ENCODE results near the gene CCDC82. TPM values are rescaled to one million over a fixed set of nuclear protein-coding genes. Genes with fewer than 3 reads are reported as not detected.

The CCDC82 gene
- total and polyA plus RNA-seq, 2 donors (not counting 1 experiment from before 2014, with no cell fraction given) = 12.9 to 34.1 TPM

GRCh38 chr11:96313163-96313562, 76.5 kb downstream of the CCDC82 start:
- H3K9ac ChIP-seq (ENCODE audit: low read length) = no peak overlapping the region
- H3K27me3 ChIP-seq (replicated peaks in 1 of 4; ENCODE audit: control extremely low read depth in 1 of 4, control insufficient read depth in 3 of 4, insufficient read depth in 4 of 4, low read length in 3 of 4) = no peaks in the 10 kb centered on the region
- CTCF ChIA-PET = no interaction called here

GRCh38 chr11:96311120-96311568, 78.6 kb downstream of the CCDC82 start:
- DNase-seq = no peak
- Histone ChIP-seq H3K9ac (ENCODE audit: low read length) (no peak overlapping the region), H3K36me3 (replicated peaks in 1 of 2; ENCODE audit: control extremely low read depth in 1 of 2, control insufficient read depth in 1 of 2, extremely low read depth in 1 of 2, insufficient read depth in 2 of 2, low read length in 1 of 2) (peaks cover 0 to 5% of the 10 kb centered on the region in 2 experiments), H3K79me2 (ENCODE audit: control insufficient read depth, insufficient read depth, low read length) (peaks cover 46% of the 10 kb centered on the region), H3K4me2 (replicated peaks; ENCODE audit: low read depth, low read length, poor library complexity, severe bottlenecking) (no peak overlapping the region), H2AFZ (ENCODE audit: insufficient read depth, low read depth, low read length, poor library complexity, severe bottlenecking) (no peak overlapping the region), H4K20me1 (ENCODE audit: control insufficient read depth, insufficient read depth, low read length, poor library complexity, severe bottlenecking) (peaks cover 8% of the 10 kb centered on the region), H3K4me3 (ENCODE audit: control extremely low read depth in 1 of 5, extremely low read depth in 1 of 5, insufficient read depth in 1 of 5, low read depth in 2 of 5, low read length in 4 of 5) (no peak overlapping the region), H3K9me3 (ENCODE audit: control extremely low read depth in 1 of 3, control insufficient read depth in 2 of 3, insufficient read depth in 1 of 3, low read length in 2 of 3) (no peaks in the 10 kb centered on the region), H3K27ac (ENCODE audit: low read length in 2 of 2) (no peak overlapping the region), H3K4me1 (ENCODE audit: control insufficient read depth in 2 of 2, insufficient read depth in 2 of 2, low read length in 2 of 2) (peaks cover 11 to 12% of the 10 kb centered on the region in 2 donors), H3K27me3 (replicated peaks in 1 of 4; ENCODE audit: control extremely low read depth in 1 of 4, control insufficient read depth in 3 of 4, insufficient read depth in 4 of 4, low read length in 3 of 4) (no peaks in the 10 kb centered on the region)
- H3K27me3 Mint-ChIP-seq = no peaks in the 10 kb centered on the region
- ChIA-PET CTCF (interaction anchor here (1.1 to 6.6 kb wide), 2 partner anchors 28 to 31 kb away, joined by 3 to 40 read pairs; partner anchors contain the start of gene MAML2), POLR2A (no interaction called here)
- ATAC-seq (ENCODE audit: low read depth) = no peak
- no peak overlapping the region for H3K4me3 Mint-ChIP-seq
- TF ChIP-seq EZH2 (IDR thresholded peaks at IDR 0.05; ENCODE audit: borderline replicate concordance, insufficient read depth, low read depth, low read length, poor library complexity, severe bottlenecking) (no peak), CTCF (IDR thresholded peaks at IDR 0.05) (no peak)
- intact Hi-C loops (cut with micrococcal nuclease) = no loop called here
- H3K4me1 Mint-ChIP-seq = peaks cover 54% of the 10 kb centered on the region
- no peak overlapping the region for H3K27ac Mint-ChIP-seq
- no peaks in the 10 kb centered on the region for H3K9me3 Mint-ChIP-seq (ENCODE audit: insufficient read depth)
- WGBS (ENCODE audit: insufficient coverage) = 100% methylated on average over 1 of the region's 2 CpGs

More at GRCh38 chr11:96313163-96313562, 76.5 kb downstream of the CCDC82 start:
- POLR2A ChIA-PET = no interaction called here
- H4K20me1 ChIP-seq (ENCODE audit: control insufficient read depth, insufficient read depth, low read length, poor library complexity, severe bottlenecking) = peaks cover 8% of the 10 kb centered on the region
- peaks cover 3 to 7% of the 10 kb centered on the region in 2 experiments for H3K36me3 ChIP-seq (replicated peaks in 1 of 2; ENCODE audit: control extremely low read depth in 1 of 2, control insufficient read depth in 1 of 2, extremely low read depth in 1 of 2, insufficient read depth in 2 of 2, low read length in 1 of 2)
- 95% methylated on average over 6 of the region's 6 CpGs for WGBS (ENCODE audit: insufficient coverage)
- Mint-ChIP-seq H3K27me3 (no peaks in the 10 kb centered on the region), H3K4me3 (no peak overlapping the region), H3K27ac (no peak overlapping the region), H3K4me1 (peaks cover 53% of the 10 kb centered on the region), H3K9me3 (ENCODE audit: insufficient read depth) (no peaks in the 10 kb centered on the region)
- ATAC-seq (ENCODE audit: low read depth) (no peak), DNase-seq (no peak)
- H3K4me2 ChIP-seq (replicated peaks; ENCODE audit: low read depth, low read length, poor library complexity, severe bottlenecking) = no peak overlapping the region
- intact Hi-C loops (cut with micrococcal nuclease) = no loop called here
- H3K4me1 ChIP-seq (ENCODE audit: control insufficient read depth in 2 of 2, insufficient read depth in 2 of 2, low read length in 2 of 2) = peaks cover 11 to 12% of the 10 kb centered on the region in 2 donors
- no peak overlapping the region for H2AFZ ChIP-seq (ENCODE audit: insufficient read depth, low read depth, low read length, poor library complexity, severe bottlenecking)
- peaks cover 49% of the 10 kb centered on the region for H3K79me2 ChIP-seq (ENCODE audit: control insufficient read depth, insufficient read depth, low read length)
- H3K9me3 ChIP-seq (ENCODE audit: control extremely low read depth in 1 of 3, control insufficient read depth in 2 of 3, insufficient read depth in 1 of 3, low read length in 2 of 3) = no peaks in the 10 kb centered on the region
- TF ChIP-seq CTCF (IDR thresholded peaks at IDR 0.05) (no peak), EZH2 (IDR thresholded peaks at IDR 0.05; ENCODE audit: borderline replicate concordance, insufficient read depth, low read depth, low read length, poor library complexity, severe bottlenecking) (no peak)
- no peak overlapping the region for H3K4me3 ChIP-seq (ENCODE audit: control extremely low read depth in 1 of 5, extremely low read depth in 1 of 5, insufficient read depth in 1 of 5, low read depth in 2 of 5, low read length in 4 of 5)
- no peak overlapping the region for H3K27ac ChIP-seq (ENCODE audit: low read length in 2 of 2)

Data from B cell (primary cell).